ENCODE results near the gene TMEM61.
"Not testable (repeated sequence)": the region's sequence is repeated elsewhere in the genome, so short reads cannot be mapped to it uniquely, and the experiment has no call there.

Gene TMEM61

DNA sequence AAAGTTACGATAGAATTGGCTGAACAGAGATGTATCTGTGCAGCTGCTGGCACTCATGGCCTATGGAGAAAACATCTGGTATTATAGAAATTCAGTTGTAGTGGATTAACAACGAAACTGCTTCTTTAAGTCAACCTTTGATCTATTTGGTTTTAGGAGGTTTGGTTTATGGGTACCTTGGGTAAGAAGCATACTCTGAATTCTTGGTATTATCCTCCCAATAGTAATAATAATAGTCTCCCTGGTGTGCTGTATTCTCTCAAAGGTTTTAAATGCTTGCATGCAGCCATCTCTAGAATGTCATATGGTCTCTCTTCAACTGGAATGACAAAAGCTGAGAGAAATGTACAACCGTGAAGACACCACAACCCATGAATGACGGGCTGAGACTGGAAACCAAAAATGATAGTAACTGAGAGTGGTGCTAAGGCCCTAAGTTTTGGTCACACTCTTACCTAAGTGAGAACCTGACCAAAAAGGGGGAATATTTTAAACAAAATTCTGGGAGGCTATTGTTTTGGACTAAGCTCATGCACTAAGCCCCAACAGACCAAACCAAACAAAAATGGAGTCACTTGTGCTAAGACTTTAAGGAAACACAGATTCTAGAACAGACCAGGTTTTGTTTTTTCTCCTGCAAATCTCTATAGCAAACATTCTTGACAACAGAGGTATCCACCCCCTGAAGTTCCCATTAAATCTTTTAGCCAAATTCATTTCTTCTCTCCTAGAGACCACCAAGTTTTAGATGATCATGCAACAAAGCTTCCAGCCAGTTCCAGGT lies 17.6 kb upstream of the TMEM61 start:
- DNase-seq = no peak

DNA sequence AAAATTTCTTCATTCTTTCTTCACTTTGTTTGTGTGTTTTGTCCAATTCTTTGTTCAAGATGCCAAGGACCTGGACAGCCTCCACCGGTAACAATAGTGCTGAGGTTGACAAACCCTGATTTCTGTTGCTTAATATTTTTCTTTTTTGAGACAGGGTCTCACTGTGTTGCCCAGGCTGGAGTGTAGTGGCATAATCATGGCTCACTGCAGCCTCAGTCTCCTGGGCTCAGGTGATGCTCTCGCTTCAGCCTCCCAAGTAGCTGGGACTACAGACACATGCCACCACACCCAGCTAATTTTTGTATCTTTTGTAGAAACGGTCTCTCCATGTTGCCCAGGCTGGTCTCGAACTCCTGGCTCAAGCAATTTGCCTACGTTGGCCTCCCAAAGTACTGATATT lies 16.6 kb upstream of the TMEM61 start:
- DNase-seq = not testable (repeated sequence)

DNA sequence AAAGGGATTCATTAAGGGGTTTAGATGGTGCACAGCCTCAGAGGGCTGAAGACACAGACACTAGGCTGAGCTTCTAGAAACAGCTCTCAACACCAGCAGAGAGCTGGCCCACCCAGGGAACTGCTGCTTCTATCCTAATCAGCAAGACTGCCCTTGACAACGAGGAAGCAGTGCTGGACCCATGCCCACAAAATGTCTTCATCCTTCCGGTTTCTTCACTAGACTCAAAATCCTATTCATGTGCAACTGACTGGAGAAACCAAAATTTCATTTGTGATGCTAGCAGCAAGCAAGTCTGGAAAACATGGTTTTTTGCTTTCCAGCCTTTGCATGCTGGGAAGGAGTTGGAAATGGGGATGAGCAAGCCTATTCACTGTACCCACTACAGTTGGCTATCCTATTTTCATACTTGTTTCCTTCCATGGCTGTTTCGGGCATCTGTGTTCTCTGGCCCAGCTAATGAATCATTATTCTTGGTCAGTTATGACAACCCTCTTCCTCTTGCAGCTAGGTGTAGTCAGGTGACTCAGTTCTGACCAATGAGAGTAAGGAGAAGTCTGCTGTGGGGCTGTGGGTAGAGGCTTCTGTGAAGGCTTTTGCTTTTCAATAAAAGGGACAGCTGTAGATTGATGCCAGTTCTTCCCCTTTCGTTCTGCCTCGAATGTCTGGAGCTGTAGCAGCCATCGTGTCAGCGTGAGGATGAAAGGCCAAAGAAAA lies 14.6 kb upstream of the TMEM61 start:
- DNase-seq = peak; percentile 6

DNA sequence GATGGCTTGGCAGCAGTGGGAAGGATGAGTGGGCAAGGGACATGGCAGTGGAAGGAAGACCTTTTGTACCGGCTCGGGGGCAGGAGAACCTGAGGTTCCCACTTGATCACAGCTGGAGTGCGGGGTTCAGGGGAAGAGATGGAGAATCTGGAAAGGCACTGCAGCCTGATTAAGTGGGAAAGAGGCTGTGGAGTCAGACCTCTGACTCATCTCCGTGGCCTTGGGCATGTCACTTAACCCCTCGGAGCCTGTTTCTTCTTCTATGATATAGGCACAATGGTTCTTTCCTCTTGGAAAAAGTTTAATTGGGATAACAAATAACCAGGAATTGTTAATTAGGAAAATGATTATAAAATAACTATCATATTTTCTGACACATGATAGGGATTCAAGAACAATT lies 13.1 kb upstream of the TMEM61 start:
- no peak for DNase-seq

DNA sequence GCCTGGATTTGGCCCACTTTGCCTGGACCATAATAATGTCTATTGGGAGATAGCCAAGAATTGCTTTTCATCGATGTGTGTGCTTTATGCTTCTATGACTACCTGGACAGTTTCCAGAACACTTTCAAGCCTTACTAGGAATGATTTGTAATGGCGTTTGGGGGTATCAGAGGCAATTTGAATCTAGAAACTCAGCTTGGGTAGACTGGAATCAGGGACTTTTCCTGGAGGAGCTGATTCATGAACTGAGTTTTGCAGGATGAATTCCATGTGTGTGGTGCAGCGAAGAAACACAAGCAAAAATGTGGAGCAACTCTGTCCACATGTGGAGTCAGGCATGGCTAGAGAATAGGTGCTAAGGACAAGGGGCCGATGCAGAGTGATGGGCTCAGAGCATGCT lies 11.9 kb upstream of the TMEM61 start:
- DNase-seq = peak; percentile 27

DNA sequence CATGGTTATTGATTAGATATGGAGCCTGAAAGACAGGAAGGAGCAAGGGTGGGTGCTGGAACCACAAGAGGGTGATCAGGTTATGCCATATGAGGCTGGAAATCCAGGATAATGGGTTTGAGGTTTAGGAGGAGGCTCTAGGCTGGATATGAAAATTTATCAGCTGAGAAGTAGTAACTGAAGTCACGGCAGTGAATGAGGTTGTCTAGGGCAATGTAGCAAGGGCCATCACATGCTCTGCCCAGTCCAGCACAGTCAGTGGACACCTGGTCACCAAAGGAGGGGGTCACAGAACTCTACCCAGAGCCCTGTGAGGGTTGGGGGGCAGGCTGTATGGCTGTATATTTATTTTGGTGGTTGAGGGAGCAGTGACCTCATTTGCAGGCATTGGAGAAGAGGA lies 10.5 kb upstream of the TMEM61 start:
- DNase-seq = no peak

DNA sequence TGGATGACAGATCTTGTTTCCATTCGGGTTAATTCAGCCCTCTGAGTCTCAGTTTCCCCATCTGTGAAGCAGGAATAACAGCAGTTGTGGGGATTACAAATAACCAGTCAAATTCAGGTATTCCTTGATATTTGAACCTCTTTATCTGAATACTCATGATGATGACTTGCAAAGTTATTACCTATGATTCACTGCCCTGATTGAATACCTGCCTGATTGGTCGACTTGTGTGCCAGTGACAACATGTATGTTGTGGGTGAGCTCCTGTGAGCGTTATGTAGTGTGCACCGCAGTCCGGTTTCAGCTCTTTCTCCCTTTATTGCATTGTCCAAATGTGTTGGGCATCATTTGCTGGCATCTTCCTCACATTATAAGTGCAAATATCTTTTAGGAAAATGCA lies 9.5 kb upstream of the TMEM61 start:
- no peak for DNase-seq

DNA sequence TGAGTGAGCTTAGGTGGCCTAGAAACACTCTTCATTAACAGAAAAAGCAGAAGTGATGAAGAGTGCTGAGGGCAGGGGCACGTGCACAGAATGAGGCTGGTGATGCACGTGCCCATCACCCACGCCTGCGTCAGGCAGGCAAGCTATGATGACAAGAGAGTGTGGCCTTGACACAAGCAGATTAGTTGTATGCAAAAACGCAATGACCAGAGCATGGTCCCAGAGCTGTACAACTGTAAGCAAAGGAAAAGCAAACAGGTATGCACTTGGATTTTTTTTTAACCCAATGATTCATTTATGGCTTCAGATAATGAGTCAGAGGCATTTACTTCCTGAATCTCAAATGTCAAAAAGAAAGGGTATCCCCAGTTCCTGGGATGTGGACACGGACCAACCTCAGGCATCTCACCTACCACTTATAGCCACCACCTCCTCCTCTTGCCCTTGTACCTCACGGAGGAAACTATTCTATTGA lies 9.1 kb upstream of the TMEM61 start:
- DNase-seq = no peak

DNA sequence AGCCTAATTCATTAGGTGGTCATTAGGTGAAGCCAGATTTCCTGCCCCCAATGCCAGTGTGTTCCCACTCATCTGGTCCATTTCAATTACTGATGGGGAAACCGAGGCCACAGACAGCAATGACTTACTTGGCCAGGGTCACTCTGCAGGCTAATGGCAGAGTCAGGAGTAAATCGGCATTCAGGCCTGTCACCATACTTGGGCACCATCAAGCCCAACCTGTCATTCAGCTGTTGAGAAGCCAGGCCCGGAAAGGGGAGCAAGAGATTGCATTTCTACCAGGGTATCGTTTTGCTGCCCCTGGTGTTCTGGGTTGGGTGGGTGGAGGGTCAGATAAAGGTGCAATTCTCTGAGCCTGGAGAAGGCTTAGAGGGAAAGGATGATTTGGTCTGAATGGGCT lies 8.0 kb upstream of the TMEM61 start:
- DNase-seq = no peak

DNA sequence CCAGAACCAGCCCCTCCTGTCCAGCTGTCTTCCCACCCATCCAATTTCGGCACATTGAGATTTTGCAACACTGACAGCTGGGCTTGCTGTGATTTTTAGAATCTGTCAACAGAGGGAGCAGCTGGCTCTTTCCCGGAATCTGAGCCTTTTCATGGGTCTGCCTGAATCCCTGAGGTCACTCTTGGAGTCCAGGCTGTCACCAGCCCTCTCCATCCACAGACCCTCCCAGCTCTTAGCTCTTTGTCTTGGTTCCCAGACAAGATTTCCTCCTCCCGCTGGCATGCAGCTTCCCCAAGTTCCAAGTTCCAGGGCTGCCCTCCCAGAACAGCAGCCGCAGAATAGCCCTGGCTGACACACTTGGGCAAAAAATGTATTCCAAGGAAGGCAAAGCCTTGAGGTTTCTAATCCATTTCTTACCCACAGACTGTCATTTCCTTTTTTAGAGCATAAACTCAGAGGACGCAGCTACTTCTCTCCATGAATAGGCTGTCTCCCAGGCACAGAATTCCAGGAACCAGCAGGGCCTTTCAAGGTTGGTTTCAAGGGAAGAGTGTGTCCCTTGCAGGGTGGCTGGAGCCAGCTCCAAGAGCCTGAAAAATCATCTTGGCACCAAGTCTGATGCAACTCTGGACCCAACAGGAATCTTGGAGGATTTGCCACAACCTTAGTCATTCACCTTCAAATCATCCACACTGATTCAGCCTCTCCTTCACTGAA lies 7.1 kb upstream of the TMEM61 start:
- DNase-seq = no peak

DNA sequence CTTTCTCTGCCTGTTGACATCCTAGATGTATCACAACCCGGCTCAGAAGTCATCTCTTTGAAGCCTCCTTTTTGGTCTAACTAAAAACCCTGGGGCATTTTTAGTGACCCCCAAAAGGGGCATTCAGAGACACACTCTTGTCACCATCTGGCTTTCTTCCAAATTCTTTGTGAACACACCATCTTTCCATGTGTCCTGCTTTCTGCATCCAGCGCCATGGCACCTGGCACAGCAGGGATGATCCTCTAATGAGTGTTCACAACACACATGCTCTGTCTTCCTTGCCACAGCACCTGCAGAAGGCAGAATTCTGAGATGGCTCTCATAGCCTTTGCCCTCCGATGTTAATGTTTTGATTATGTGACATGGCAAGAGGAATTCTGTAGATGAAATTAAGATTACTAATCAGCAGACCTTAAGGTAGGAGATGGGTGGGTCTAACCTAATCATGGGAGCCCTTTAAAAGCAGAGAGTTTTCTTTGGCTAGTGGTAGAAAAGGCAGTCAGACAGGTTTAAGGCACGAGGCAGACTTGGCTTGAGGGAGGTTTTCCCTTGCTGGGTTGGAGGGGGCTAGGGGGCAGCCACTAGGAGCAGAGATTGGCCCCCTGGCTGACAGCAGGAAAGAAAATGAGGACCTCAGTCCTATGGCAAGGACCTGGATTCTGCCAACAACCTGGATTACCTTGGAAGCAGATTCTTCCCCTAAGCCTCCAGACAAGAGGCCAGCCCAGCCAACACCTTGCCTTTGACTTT lies 4.9 kb upstream of the TMEM61 start:
- DNase-seq = no peak

DNA sequence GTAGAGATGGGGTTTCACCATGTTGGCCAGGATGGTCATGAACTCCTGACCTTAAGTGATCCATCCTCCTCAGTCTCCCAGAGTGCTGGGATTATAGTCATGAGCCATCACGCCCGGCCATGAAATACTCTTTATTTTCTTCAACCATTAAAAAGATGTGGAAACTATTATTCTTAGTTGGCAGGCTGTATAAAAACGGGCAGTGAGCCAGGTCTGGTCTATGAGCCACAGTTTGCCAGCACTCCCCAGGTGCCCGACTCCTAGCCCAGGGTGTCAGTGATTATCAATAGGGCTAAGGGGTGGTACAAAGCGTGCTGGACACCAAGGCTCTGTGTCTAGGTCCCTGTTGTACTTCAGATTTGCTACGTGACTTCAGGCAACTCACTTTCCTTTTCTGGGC lies 3.7 kb upstream of the TMEM61 start:
- DNase-seq = no peak

DNA sequence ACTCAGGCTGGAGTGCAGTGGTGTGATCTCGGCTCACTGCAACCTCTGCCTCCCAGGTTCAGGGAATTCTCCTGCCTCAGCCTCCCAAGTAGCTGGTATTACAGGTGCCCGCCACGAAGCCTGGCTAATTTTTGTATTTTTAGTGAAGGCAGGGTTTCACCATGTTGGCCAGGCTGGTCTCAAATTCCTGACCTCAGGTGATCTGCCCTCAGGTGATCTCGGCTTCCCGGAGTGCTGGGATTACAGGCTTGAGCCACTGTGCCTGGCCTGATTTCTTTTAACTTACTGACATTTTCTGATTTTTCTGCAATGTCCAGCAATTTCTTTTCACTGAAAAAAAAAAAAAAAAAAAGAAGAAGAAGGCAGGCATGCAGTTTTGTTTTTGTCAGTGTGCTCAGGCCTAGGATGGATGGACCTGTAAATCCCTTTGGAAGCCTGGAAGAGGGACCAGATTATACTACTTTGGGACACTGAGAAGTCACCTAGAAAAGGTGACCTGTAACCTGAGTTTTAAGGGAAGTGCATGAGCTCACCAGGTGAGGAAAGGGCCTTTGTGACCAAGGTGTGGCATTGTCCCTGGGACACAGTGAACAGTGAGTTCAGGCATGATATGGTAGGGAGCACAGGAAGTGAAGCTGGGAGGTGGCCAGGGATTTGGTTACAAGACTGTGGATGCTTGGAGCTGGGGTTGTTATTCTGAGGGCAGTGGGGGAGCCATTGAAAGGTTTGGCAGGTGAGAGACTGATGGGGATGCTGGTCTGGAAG lies 2.7 kb upstream of the TMEM61 start:
- DNase-seq = no peak

DNA sequence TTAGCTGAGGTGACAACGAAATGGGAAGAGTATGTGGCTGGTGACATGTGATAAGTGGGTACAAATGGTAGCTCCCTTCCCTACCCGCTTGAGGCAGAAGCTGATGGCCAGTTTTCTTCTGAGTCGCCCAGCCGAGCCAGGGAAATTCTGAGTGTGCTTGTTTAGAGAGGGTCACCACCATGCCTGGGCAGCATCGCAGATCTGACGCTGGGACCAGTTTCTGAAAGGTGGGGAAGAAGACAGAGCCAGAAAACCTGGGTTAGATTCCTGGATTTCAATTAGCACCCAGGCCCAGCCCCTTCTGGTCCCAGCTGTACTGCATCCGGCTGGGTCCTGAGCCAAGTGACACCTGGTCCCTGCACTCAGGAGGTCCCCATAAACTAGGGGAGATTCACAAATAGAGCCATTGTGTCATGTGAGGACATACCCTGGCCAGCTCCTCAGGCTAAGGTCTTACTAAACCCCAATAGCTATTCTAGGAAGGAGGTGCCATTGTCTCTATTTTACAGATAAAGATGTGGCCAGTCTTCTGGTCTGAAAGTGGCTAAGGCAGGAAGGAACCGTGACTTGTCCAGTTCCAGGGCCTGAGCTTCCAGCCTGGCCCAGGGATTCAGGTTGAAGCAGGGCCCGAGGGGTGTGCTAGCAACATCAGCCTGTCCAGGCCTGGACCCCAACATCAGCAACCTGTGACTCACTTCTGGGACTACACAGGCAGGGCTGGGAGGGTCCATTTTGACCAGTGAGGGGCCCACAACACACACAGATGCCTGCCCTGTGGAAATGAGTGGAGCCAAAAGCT lies 1.7 kb upstream of the TMEM61 start:
- no peak for DNase-seq

DNA sequence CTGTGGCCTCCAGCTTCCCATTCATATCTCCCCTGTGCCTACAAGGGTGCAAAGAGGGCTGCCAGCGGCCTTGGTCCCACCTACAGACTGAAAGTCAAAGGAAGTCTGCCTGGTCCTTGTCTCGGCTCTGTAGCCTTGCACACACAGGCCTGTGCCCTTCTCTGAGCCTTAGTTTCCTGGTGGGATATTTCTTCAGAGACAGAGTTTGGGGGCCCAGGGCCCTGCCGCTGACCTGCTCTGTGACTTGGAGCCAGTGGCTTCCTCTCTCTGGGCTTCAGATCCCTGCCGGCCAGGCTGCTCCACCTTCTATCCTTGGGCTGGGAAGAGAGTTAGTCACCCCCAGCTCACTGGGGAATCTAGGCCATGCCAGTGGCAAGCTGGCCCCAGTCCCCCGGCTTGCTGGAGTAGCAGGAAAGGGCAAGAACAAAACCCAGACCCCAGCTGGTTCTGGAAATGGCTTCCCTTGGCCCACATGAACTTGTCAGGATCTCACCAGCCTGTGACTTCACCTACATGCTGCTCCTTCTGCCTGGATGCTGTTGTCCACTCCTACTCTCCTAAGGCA lies 1.0 kb upstream of the TMEM61 start:
- no peak for DNase-seq

DNA sequence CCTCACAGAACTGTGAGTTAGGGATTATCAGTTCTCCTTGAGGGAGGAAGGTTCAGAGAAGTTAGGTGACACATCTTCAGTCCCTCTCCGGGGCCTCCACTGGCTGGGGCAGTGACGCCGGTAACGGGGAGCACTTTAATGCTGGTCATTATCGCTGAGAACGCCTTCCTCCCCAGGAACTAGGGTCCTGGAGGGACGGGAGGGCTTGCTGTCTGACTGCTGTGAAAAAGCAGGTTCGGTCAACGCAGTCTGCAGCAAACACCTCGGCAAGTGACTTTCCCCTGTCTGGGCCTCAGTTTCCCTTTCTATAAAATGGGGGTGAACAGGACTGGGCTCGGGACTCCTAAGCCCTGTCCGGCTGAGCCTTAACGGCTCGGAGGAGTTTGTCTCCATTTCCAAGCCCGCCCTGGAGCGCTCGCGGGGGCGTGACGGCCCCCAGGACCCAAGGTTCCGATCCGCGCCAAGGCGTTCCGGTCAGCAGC lies 341 bp upstream of the TMEM61 start:
- no peak for DNase-seq

DNA sequence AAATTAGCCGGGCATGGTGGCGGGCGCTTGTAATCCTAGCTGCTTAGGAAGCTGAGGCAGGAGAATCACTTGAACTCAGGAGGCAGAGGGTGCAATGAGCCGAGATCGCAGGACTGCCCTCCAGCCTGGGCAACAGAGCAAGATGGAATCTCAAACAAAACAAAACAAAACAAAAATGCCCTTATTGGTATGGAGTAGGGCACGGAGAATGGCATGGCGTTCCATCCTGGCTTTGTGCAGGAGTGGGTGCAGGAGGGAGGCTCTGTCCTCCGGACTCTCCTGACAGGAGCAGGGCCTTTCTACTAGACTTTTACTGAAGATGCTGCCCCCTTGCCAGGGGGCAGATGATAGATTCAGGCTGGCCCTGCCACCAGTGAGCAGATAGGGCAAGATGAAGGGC lies 1.0 kb downstream of the TMEM61 start:
- DNase-seq = no peak

DNA sequence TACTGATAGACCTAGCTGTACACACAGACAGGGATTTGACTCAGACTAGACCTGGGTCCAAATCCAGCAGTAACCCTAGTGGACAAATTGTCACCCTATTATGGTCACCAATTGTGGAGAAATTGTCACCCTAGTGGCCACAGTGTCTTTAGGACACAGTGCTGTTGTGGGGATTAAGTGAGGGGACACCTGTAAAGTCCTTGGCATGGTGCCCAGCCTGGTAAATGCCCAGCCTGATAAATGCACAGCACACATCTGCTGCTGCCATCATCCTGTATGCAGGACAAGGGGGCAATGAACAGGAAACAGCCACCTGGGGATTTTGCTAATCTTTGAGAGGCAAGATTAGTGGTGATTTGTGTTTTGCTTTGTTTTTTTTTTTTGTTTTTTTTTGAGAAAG lies 2.3 kb downstream of the TMEM61 start:
- DNase-seq = no peak

DNA sequence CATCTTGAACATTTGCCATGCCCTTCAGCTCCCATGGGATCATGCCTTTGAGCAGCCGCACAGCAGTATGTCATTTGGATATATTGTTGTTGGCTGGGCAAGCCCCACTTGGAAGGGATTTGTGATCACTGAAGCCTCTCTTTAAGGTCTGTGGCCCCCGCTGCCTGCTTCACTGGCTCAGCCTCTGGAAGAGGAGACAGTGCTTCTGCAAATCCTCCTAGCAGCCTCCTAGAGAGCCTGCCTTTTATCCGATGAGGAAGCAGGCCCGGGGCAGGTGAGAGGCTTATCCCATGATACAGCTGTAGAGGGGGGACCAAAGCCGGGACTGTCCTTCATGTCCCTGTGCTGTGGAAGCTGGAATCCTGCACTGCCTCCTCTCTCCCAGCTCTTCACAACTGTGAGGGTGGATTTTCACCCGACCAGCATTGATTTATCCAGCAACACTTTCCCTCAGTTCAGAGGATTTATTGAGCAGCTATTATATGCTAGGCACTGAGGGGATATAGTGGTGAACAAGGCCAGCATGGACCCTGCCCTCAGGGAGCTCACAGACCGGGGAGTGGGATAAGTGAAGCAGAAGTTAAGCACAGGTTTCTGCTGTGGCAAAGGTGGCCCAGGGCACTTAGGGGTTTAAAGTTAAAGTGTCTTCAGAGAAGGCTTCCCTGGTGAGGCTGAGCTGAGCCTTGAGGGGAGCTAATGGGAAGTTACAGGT lies 3.9 kb downstream of the TMEM61 start:
- no peak for DNase-seq

DNA sequence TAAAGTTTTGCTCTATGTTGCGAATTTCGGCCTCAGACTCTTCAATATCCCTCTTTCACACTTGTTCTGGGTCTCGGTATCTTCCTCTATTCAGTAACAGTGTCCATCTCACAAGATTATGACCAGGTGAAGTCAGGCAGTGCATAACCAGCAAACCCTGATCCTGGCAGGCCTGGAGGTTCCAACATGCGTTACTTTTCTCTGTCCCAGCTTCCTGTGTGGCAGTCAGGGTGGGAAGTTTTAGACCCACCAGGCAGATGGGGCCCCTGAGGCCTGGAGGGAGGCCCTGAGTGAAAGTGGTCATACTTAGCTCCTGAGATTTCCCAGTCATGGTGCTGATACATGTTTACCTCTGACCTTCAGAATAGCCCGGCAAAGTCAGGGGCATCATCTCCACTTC lies 5.1 kb downstream of the TMEM61 start:
- no peak for DNase-seq

Data from NCI-H446 treated with DMSO at 0.1 percent for 48 hours (cell line).